Sigmoid colon (tissue), 4 donors: ENCODE measurements around the gene SLC38A6.

ENCODE experiments used
- CTCF ChIP-seq, 4 experiments: fragments of 450-650 bp in 3 of 4; fragments of 200-600 bp in 1 of 4; IDR thresholded peaks; one replicate each; pipeline ENCODE4 v1.5.1; 2016 to 2019; ENCODE audit warnings: antibody characterized with exemption in 4 of 4, mild to moderate bottlenecking in 3 of 4, moderate library complexity in 2 of 4
- POLR2A ChIP-seq, 2 donors: fragments of 450-650 bp; IDR thresholded peaks; one replicate each; pipeline ENCODE4 v1.6.1; 2016; ENCODE audit warnings: antibody characterized with exemption in 2 of 2, mild to moderate bottlenecking in 2 of 2, moderate library complexity in 2 of 2
- POLR2AphosphoS5 ChIP-seq, 4 donors: sonication (generic); formaldehyde crosslinking; IDR thresholded peaks; one replicate each; pipeline ENCODE4 v1.6.1; 2017; ENCODE audit warnings: antibody characterized with exemption in 4 of 4

GRCh38 chr14:61043506-61043905, 62.5 kb downstream of the SLC38A6 start:
- no peak for TF ChIP-seq POLR2A (IDR thresholded peaks at IDR 0.05)
- TF ChIP-seq CTCF (IDR thresholded peaks at IDR 0.05): no peak
- no peak for TF ChIP-seq POLR2AphosphoS5 (IDR thresholded peaks at IDR 0.05)
